Spleen (tissue), 11 donors: ENCODE data around the gene ZDHHC24. TPM values are rescaled to one million over a fixed set of nuclear protein-coding genes. Genes with fewer than 3 reads are reported as not detected.

ENCODE experiments used
- DNase-seq: peaks from one replicate; pipeline ENCODE4 v3.0.0-alpha.2; 2020
- H3K27ac ChIP-seq, 8 donors: fragments of 200-600 bp; sonication (generic) in 7 of 8; 1 replicate in 4 of 8; 2 replicates in 4 of 8; pipeline versions ENCODE4 v1.5.0 to v1.8.0; 2016 to 2021; ENCODE audit warnings: inconsistent platforms in 4 of 8, mild to moderate bottlenecking in 4 of 8, moderate library complexity in 1 of 8
- H3K27me3 ChIP-seq, 7 donors: fragments of 200-600 bp; sonication (generic) in 6 of 7; replicated peaks in 1 of 7; 1 replicate in 4 of 7; 2 replicates in 3 of 7; pipeline versions ENCODE4 v1.5.0 to v1.8.0; 2016 to 2021; ENCODE audit warnings: inconsistent platforms in 3 of 7, mild to moderate bottlenecking in 1 of 7
- H3K36me3 ChIP-seq, 6 donors: fragments of 200-600 bp; sonication (generic) in 5 of 6; 1 replicate in 4 of 6; 2 replicates in 2 of 6; pipeline versions ENCODE4 v1.5.0 to v1.8.0; 2016 to 2021; ENCODE audit warnings: inconsistent platforms in 2 of 6
- H3K4me1 ChIP-seq, 6 donors: fragments of 200-600 bp; sonication (generic) in 5 of 6; 1 replicate in 3 of 6; 2 replicates in 3 of 6; pipeline versions ENCODE4 v1.5.0 to v1.8.0; 2016 to 2021; ENCODE audit warnings: inconsistent platforms in 3 of 6
- H3K4me3 ChIP-seq, 8 donors: fragments of 200-600 bp; sonication (generic) in 7 of 8; 1 replicate in 4 of 8; 2 replicates in 4 of 8; pipeline versions ENCODE4 v1.5.0 to v1.8.0; 2016 to 2021; ENCODE audit warnings: inconsistent platforms in 4 of 8, mild to moderate bottlenecking in 4 of 8, moderate library complexity in 2 of 8
- H3K9me3 ChIP-seq, 8 donors: fragments of 200-600 bp; sonication (generic) in 7 of 8; 1 replicate in 4 of 8; 2 replicates in 4 of 8; pipeline versions ENCODE4 v1.5.0 to v1.8.0; 2016 to 2021; ENCODE audit warnings: inconsistent platforms in 4 of 8
- POLR2A ChIP-seq, 3 donors: fragments of 450-650 bp; IDR thresholded peaks; one replicate each; pipeline ENCODE4 v1.5.1; 2017; ENCODE audit warnings: antibody characterized with exemption in 3 of 3, mild to moderate bottlenecking in 1 of 3
- POLR2AphosphoS5 ChIP-seq, 3 donors: sonication (generic); formaldehyde crosslinking; IDR thresholded peaks; one replicate each; pipeline ENCODE4 v1.5.1; 2017; ENCODE audit warnings: antibody characterized with exemption in 3 of 3
- WGBS, 5 donors: extraction: QIAGEN DNeasy Blood & Tissue Kit in 3 of 5; methylation state at CpG; one replicate each; pipeline versions ENCODE4 v1.1.5 to v1.1.7; 2013 to 2018; 5-methylcytosine and 5-hydroxymethylcytosine counted together
- intact Hi-C: fragments of 100-400 bp; cut with DNase I; formaldehyde crosslinking; loops from one replicate; pipeline ENCODE4 v1.15.0; 2023; ENCODE audit warnings: low total_unique reads
- polyA plus RNA-seq, 3 donors: library from polyadenylated mRNA; stranded (reverse); fragments of 200-250 nt; gene quantifications; one replicate each; pipeline ENCODE4 v1.2.1, GENCODE V29; 2013
- total RNA-seq, 7 donors: library from RNA; depleted of rRNA in 3 of 7; stranded (reverse); fragments of >200 nt in 3 of 7; fragmentation: NEBNext Ultra II Directional in 4 of 7; extraction: Animal tissue kit (Norgen Biotek cat#: 25700) in 4 of 7; gene quantifications; one replicate each; pipeline versions ENCODE4 v1.1.0 to v1.2.1, GENCODE V29; 2016 to 2021
- TF ChIP-seq, protein P1 (sequence below), 11 experiments: fragments of 200-600 bp in 7 of 11; fragments of 450-650 bp in 4 of 11; sonication (generic) in 4 of 11; IDR thresholded peaks in 8 of 11; conservative IDR thresholded peaks in 3 of 11; 1 replicate in 7 of 11; 2 replicates in 4 of 11; pipeline versions ENCODE4 v1.4.0 to v1.8.0; 2016 to 2021; ENCODE audit warnings: antibody characterized with exemption in 11 of 11, inconsistent platforms in 4 of 11, mild to moderate bottlenecking in 1 of 11
- donor health status: healthy with polysubstance abuse.
- donor health status: DM: no; HTN: no; CAD: no; lungs with moderate emphysema.
- donor health status: DM: no; HTN: no; CAD: no.
- donor health status: Bipolar disorder and iron deficiency.
- donor health status: healthy.
- donor health status: DM: no; HTN: no; CAD: no.
- donor health status: DM: yes; HTN: yes; CAD: no.

Gene ZDHHC24
- total and polyA plus RNA-seq, 10 donors: 9.1 to 25.7 (median 21.1) TPM

DNA sequence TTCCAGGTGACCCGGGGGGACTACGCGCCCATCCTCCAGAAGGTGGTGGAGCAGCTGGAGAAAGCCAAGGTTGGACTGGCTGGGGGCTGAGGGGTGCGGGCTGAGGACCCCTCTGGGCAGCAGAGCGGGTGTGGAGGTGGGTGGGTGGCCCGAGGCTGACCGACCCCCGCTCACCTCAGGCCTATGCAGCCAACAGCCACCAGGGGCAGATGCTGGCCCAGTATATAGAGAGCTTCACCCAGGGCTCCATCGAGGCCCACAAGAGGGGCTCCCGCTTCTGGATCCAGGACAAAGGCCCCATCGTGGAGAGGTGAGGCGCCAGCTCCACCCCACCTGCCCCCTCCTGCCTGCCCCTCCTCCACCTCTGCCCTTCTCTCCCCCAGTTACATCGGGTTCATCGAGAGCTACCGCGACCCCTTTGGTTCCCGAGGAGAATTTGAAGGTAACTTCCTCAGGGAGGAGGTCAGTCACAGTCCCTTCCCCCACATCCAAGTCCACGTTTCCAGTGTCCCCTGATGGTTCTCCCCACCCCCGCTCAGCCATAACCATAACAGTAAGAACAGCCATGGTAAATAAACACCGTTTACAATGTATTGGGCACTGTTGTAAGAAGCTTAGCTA lies 54.4 kb downstream of the ZDHHC24 start:
- Histone ChIP-seq H3K27ac (no peak overlapping the region), H3K9me3 (no peaks in the 10 kb centered on the region), H3K27me3 (no peaks in the 10 kb centered on the region), H3K36me3 (peaks cover 0 to 100% (median 65%) of the 10 kb centered on the region in 6 donors), H3K4me3 (no peak overlapping the region), H3K4me1 (no peaks in the 10 kb centered on the region)
- no peak for DNase-seq
- TF ChIP-seq POLR2A (IDR thresholded peaks at IDR 0.05) (no peak), POLR2AphosphoS5 (IDR thresholded peaks at IDR 0.05) (no peak)
- TF ChIP-seq, protein P1, sequence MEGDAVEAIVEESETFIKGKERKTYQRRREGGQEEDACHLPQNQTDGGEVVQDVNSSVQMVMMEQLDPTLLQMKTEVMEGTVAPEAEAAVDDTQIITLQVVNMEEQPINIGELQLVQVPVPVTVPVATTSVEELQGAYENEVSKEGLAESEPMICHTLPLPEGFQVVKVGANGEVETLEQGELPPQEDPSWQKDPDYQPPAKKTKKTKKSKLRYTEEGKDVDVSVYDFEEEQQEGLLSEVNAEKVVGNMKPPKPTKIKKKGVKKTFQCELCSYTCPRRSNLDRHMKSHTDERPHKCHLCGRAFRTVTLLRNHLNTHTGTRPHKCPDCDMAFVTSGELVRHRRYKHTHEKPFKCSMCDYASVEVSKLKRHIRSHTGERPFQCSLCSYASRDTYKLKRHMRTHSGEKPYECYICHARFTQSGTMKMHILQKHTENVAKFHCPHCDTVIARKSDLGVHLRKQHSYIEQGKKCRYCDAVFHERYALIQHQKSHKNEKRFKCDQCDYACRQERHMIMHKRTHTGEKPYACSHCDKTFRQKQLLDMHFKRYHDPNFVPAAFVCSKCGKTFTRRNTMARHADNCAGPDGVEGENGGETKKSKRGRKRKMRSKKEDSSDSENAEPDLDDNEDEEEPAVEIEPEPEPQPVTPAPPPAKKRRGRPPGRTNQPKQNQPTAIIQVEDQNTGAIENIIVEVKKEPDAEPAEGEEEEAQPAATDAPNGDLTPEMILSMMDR (IDR thresholded peaks at IDR 0.05 in 8 of 11, conservative IDR thresholded peaks at IDR 0.05 in 3 of 11): no peak
- intact Hi-C loops: no loop called here
- 78 to 86% (median 84%) methylated on average over 16 to 20 of the region's 20 CpGs for WGBS, 5 donors

DNA sequence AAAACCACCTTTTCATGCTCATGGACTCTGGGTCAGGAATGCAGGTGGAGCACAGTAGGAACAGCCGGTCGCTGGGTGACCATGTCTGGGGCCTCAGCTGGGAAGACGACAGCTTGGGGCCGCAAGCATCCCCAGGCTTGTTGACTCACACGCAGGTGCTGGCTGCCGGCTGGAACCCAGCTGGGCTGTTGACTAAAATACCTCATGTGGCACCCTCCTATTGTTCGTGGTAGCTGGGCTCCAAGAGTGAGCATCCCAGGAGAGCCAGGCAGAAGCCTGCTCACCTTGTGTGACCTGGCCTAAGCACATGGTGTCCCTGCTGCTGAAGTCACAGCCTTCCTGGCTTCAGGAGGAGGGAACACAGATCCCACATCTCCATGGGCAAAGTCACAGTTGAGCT lies 56.2 kb downstream of the ZDHHC24 start:
- Histone ChIP-seq H3K4me1 (no peaks in the 10 kb centered on the region), H3K27me3 (no peaks in the 10 kb centered on the region), H3K9me3 (no peaks in the 10 kb centered on the region), H3K27ac (no peak overlapping the region), H3K36me3 (peaks cover 0 to 100% (median 56%) of the 10 kb centered on the region in 6 donors), H3K4me3 (no peak overlapping the region)
- no peak for TF ChIP-seq POLR2A (IDR thresholded peaks at IDR 0.05)
- TF ChIP-seq POLR2AphosphoS5 (IDR thresholded peaks at IDR 0.05): no peak
- TF ChIP-seq, protein P1 (IDR thresholded peaks at IDR 0.05 in 8 of 11, conservative IDR thresholded peaks at IDR 0.05 in 3 of 11): no peak
- WGBS, 5 donors: 87 to 96% (median 94%) methylated on average over 6 to 7 of the region's 7 CpGs
- no peak for DNase-seq
- intact Hi-C loops: no loop called here

DNA sequence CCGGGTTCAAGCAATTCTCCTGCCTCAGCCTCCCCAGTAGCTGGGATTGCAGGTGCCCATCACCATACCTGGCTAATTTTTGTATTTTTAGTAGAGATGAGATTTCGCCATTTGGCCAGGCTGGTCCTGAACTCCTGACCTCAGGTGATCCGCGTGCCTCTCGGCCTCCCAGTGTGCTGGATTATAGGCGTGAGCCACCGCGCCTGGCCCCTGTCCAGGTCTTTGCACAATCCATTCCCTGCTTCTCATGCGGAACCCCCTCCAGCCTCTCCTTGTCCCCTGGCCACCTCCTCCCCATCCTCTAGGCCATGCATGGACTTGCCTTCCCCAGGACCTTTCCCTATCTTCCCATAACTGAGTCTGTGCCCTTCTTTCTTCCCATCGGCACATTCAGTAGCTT lies 56.9 kb downstream of the ZDHHC24 start:
- 94 to 97% (median 96%) methylated on average over 9 to 10 of the region's 10 CpGs for WGBS, 5 donors
- H3K9me3 ChIP-seq: no peaks in the 10 kb centered on the region
- no peak overlapping the region for H3K27ac ChIP-seq
- H3K36me3 ChIP-seq: peaks cover 0 to 100% (median 53%) of the 10 kb centered on the region in 6 donors
- no peaks in the 10 kb centered on the region for H3K27me3 ChIP-seq
- no peaks in the 10 kb centered on the region for H3K4me1 ChIP-seq
- intact Hi-C loops: no loop called here
- DNase-seq: no peak
- TF ChIP-seq POLR2A (IDR thresholded peaks at IDR 0.05): no peak
- TF ChIP-seq, protein P1 (IDR thresholded peaks at IDR 0.05 in 8 of 11, conservative IDR thresholded peaks at IDR 0.05 in 3 of 11): no peak
- no peak overlapping the region for H3K4me3 ChIP-seq

DNA sequence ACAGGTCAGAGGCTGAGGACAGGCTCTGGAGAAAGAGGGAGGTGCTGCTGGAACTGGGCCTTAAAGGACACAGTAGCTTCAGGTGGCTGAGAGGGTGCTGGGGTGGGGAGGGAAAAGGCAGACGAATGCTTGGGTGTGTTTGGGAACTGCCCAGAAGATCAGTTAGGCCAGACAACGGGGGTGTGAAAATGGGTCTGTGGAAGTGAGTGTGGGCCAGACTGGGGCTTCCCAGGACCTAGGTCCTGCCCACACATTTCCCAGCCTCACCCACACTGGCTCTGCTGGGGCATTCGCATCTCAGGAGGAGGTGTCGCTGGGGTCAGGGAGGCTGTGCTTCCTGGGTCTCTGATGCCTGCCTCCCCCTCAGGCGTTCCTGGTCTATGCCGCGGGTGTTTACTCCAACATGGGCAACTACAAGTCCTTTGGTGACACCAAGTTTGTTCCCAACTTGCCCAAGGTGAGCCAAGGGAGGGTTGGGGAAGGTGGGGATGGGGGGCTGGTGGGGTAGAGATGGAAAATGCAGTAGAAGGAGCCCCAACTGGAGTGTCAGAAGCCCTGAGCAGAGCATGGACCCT lies 61.0 kb downstream of the ZDHHC24 start:
- H3K9me3 ChIP-seq: no peaks in the 10 kb centered on the region
- TF ChIP-seq POLR2A (IDR thresholded peaks at IDR 0.05) (no peak), POLR2AphosphoS5 (IDR thresholded peaks at IDR 0.05) (no peak)
- TF ChIP-seq, protein P1 (IDR thresholded peaks at IDR 0.05 in 8 of 11, conservative IDR thresholded peaks at IDR 0.05 in 3 of 11): no peak
- DNase-seq: no peak
- peaks cover 6 to 24% (median 11%) of the 10 kb centered on the region in 6 donors for H3K4me1 ChIP-seq
- intact Hi-C loops: no loop called here
- H3K27ac ChIP-seq: no peak overlapping the region
- H3K27me3 ChIP-seq: no peaks in the 10 kb centered on the region
- 81 to 84% (median 81%) methylated on average over 3 to 7 of the region's 7 CpGs for WGBS, 5 donors
- peaks cover 0 to 78% (median 33%) of the 10 kb centered on the region in 6 donors for H3K36me3 ChIP-seq
- no peak overlapping the region for H3K4me3 ChIP-seq
